Neural cell (in vitro differentiated cells): ENCODE data around the gene PODNL1.

ENCODE experiments used
- EP300 ChIP-seq: fragments of 450-650 bp; conservative IDR thresholded peaks from 2 replicates; pipeline ENCODE4 v1.6.1; 2014; ENCODE audit warnings: antibody characterized with exemption, mild to moderate bottlenecking, moderate library complexity; ENCODE audit not compliant: poor library complexity, severe bottlenecking
- EZH2 ChIP-seq: fragments of 200-600, 300-800 bp; shearing (Covaris generic), sonication (generic); IDR thresholded peaks from 2 replicates; pipeline ENCODE4 v1.6.1; 2014; ENCODE audit warnings: antibody characterized with exemption, low read length, borderline replicate concordance, mild to moderate bottlenecking; ENCODE audit not compliant: insufficient read depth, poor library complexity, severe bottlenecking
- MXI1 ChIP-seq: fragments of 450-650 bp; conservative IDR thresholded peaks from 2 replicates; pipeline ENCODE4 v1.6.1; 2014; ENCODE audit warnings: antibody characterized with exemption, mild to moderate bottlenecking; ENCODE audit not compliant: poor library complexity, severe bottlenecking
- POLR2AphosphoS5 ChIP-seq: IDR thresholded peaks from 2 replicates; pipeline ENCODE4 v1.6.1; 2012
- SMC3 ChIP-seq: fragments of 450-650 bp; conservative IDR thresholded peaks from 2 replicates; pipeline ENCODE4 v1.6.1; 2014; ENCODE audit warnings: antibody characterized with exemption, mild to moderate bottlenecking, moderate library complexity; ENCODE audit not compliant: poor library complexity
- TAF1 ChIP-seq: IDR thresholded peaks from 2 replicates; pipeline ENCODE4 v1.6.1; 2012; ENCODE audit warnings: low read depth
- TF ChIP-seq, protein P1 (sequence below): fragments of 450-650 bp; IDR thresholded peaks from 2 replicates; pipeline ENCODE4 v1.5.1; 2014; ENCODE audit warnings: antibody characterized with exemption, mild to moderate bottlenecking, moderate library complexity; ENCODE audit not compliant: poor library complexity, severe bottlenecking

DNA sequence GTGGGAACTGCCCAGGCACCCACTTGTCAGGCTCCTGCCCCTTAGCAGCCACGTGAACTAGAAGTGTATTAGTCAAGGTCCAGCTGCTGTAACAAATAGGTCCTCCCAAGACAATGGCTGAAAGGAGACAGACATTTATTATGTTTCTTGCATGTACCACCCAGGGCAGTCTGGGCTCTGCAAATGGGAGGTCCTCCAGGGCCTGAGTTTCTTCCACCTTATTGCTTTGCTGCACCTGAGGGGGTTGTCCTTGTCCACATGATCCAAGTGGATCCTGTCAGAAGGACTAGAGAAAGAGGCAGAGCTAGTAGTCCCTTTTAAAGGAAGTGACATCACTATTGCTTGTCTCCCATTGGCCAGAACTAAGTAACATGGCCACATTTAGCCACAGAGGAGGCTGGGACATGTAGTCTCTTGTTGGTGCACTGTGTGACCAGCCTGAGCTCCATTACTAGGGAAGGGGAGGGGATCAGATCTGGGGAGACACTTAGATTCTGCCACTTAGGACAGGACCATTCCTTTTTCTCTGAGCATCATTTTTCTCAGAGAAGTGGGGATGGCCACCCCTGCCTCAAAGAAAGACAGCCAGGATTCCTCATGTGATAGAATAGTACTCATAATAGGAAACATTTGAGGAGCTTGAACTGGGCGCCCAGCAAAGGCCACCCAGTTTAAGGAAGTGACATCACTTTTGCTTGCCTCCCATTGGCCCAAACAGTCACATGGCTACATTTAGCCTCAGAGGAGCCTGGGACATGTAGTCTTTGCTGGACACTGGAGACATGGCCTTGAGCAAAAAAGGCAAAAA is 17.1 kb downstream of the PODNL1 start:
- TF ChIP-seq, protein P1, sequence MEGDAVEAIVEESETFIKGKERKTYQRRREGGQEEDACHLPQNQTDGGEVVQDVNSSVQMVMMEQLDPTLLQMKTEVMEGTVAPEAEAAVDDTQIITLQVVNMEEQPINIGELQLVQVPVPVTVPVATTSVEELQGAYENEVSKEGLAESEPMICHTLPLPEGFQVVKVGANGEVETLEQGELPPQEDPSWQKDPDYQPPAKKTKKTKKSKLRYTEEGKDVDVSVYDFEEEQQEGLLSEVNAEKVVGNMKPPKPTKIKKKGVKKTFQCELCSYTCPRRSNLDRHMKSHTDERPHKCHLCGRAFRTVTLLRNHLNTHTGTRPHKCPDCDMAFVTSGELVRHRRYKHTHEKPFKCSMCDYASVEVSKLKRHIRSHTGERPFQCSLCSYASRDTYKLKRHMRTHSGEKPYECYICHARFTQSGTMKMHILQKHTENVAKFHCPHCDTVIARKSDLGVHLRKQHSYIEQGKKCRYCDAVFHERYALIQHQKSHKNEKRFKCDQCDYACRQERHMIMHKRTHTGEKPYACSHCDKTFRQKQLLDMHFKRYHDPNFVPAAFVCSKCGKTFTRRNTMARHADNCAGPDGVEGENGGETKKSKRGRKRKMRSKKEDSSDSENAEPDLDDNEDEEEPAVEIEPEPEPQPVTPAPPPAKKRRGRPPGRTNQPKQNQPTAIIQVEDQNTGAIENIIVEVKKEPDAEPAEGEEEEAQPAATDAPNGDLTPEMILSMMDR, result no peak
- TF ChIP-seq EP300 (no peak), POLR2AphosphoS5 (no peak), EZH2 (no peak), MXI1 (no peak), TAF1 (no peak), SMC3 (no peak)
